ENCODE results near the gene GUCY1A2. TPM values are rescaled to one million over a fixed set of nuclear protein-coding genes. Genes with fewer than 3 reads are reported as not detected.

The GUCY1A2 gene
- total and polyA plus RNA-seq, 2 donors (not counting 1 experiment from before 2014, with no cell fraction given): not detected

GRCh38 chr11:106690923-106691322, 327.4 kb downstream of the GUCY1A2 start:
- Histone ChIP-seq H3K27ac (ENCODE audit: low read length in 2 of 2) (no peak overlapping the region), H3K79me2 (ENCODE audit: control insufficient read depth, insufficient read depth, low read length) (no peaks in the 10 kb centered on the region), H3K4me2 (replicated peaks; ENCODE audit: low read depth, low read length, poor library complexity, severe bottlenecking) (no peak overlapping the region), H3K9me3 (ENCODE audit: control extremely low read depth in 1 of 3, control insufficient read depth in 2 of 3, insufficient read depth in 1 of 3, low read length in 2 of 3) (no peaks in the 10 kb centered on the region), H4K20me1 (ENCODE audit: control insufficient read depth, insufficient read depth, low read length, poor library complexity, severe bottlenecking) (no peaks in the 10 kb centered on the region), H3K4me3 (ENCODE audit: control extremely low read depth in 1 of 5, extremely low read depth in 1 of 5, insufficient read depth in 1 of 5, low read depth in 2 of 5, low read length in 4 of 5) (no peak overlapping the region), H3K9ac (ENCODE audit: low read length) (no peak overlapping the region), H2AFZ (ENCODE audit: insufficient read depth, low read depth, low read length, poor library complexity, severe bottlenecking) (no peak overlapping the region), H3K36me3 (replicated peaks in 1 of 2; ENCODE audit: control extremely low read depth in 1 of 2, control insufficient read depth in 1 of 2, extremely low read depth in 1 of 2, insufficient read depth in 2 of 2, low read length in 1 of 2) (no peaks in the 10 kb centered on the region), H3K4me1 (ENCODE audit: control insufficient read depth in 2 of 2, insufficient read depth in 2 of 2, low read length in 2 of 2) (no peaks in the 10 kb centered on the region), H3K27me3 (replicated peaks in 1 of 4; ENCODE audit: control extremely low read depth in 1 of 4, control insufficient read depth in 3 of 4, insufficient read depth in 4 of 4, low read length in 3 of 4) (no peaks in the 10 kb centered on the region)
- TF ChIP-seq CTCF (IDR thresholded peaks at IDR 0.05) (no peak), EZH2 (IDR thresholded peaks at IDR 0.05; ENCODE audit: borderline replicate concordance, insufficient read depth, low read depth, low read length, poor library complexity, severe bottlenecking) (no peak)
- ChIA-PET POLR2A (no interaction called here), CTCF (no interaction called here)
- Mint-ChIP-seq H3K27ac (no peak overlapping the region), H3K4me1 (no peaks in the 10 kb centered on the region), H3K4me3 (no peak overlapping the region), H3K9me3 (ENCODE audit: insufficient read depth) (peaks cover 3% of the 10 kb centered on the region), H3K27me3 (no peaks in the 10 kb centered on the region)
- no CpG with 5 or more reads among the region's 1 CpG for WGBS (ENCODE audit: insufficient coverage)
- intact Hi-C loops (cut with micrococcal nuclease): no loop called here
- ATAC-seq (ENCODE audit: low read depth) (no peak), DNase-seq (no peak)

- no peak overlapping the region for H2AFZ ChIP-seq (ENCODE audit: insufficient read depth, low read depth, low read length, poor library complexity, severe bottlenecking)
- no peaks in the 10 kb centered on the region for H3K27me3 ChIP-seq (replicated peaks in 1 of 4; ENCODE audit: control extremely low read depth in 1 of 4, control insufficient read depth in 3 of 4, insufficient read depth in 4 of 4, low read length in 3 of 4)
- ATAC-seq (ENCODE audit: low read depth): no peak
- no peak overlapping the region for H3K4me3 ChIP-seq (ENCODE audit: control extremely low read depth in 1 of 5, extremely low read depth in 1 of 5, insufficient read depth in 1 of 5, low read depth in 2 of 5, low read length in 4 of 5)
- H3K4me3 Mint-ChIP-seq: no peak overlapping the region
- no peaks in the 10 kb centered on the region for H4K20me1 ChIP-seq (ENCODE audit: control insufficient read depth, insufficient read depth, low read length, poor library complexity, severe bottlenecking)
- H3K4me1 Mint-ChIP-seq: no peaks in the 10 kb centered on the region
- H3K79me2 ChIP-seq (ENCODE audit: control insufficient read depth, insufficient read depth, low read length): no peaks in the 10 kb centered on the region
- WGBS (ENCODE audit: insufficient coverage): no CpG with 5 or more reads among the region's 3 CpGs
- CTCF ChIA-PET: no interaction called here
- no peak overlapping the region for H3K27ac Mint-ChIP-seq
- DNase-seq: no peak
- no peaks in the 10 kb centered on the region for H3K36me3 ChIP-seq (replicated peaks in 1 of 2; ENCODE audit: control extremely low read depth in 1 of 2, control insufficient read depth in 1 of 2, extremely low read depth in 1 of 2, insufficient read depth in 2 of 2, low read length in 1 of 2)
- no peaks in the 10 kb centered on the region for H3K9me3 Mint-ChIP-seq (ENCODE audit: insufficient read depth)
- no peak overlapping the region for H3K9ac ChIP-seq (ENCODE audit: low read length)
- no peak overlapping the region for H3K27ac ChIP-seq (ENCODE audit: low read length in 2 of 2)
- H3K4me1 ChIP-seq (ENCODE audit: control insufficient read depth in 2 of 2, insufficient read depth in 2 of 2, low read length in 2 of 2): no peaks in the 10 kb centered on the region
- H3K27me3 Mint-ChIP-seq: no peaks in the 10 kb centered on the region
- POLR2A ChIA-PET: no interaction called here
- intact Hi-C loops (cut with micrococcal nuclease): no loop called here
- H3K4me2 ChIP-seq (replicated peaks; ENCODE audit: low read depth, low read length, poor library complexity, severe bottlenecking): no peak overlapping the region
- H3K9me3 ChIP-seq (ENCODE audit: control extremely low read depth in 1 of 3, control insufficient read depth in 2 of 3, insufficient read depth in 1 of 3, low read length in 2 of 3): no peaks in the 10 kb centered on the region
- TF ChIP-seq EZH2 (IDR thresholded peaks at IDR 0.05; ENCODE audit: borderline replicate concordance, insufficient read depth, low read depth, low read length, poor library complexity, severe bottlenecking): no peak
- no peak for TF ChIP-seq CTCF (IDR thresholded peaks at IDR 0.05)
Measured at GRCh38 chr11:106684944-106685343, 333.3 kb downstream of the GUCY1A2 start.

Measured in B cell (primary cell).